Panc1 (cell line): ENCODE results near the gene COL5A1. TPM values are rescaled to one million over a fixed set of nuclear protein-coding genes. Genes with fewer than 3 reads are reported as not detected.

Source experiments
- ATAC-seq: fragments of 200-7000 bp; cut with Tn5 transposase; 2 replicates; pipeline ENCODE4 v1.9.1; 2020; ENCODE audit warnings: mild to moderate bottlenecking, moderate library complexity
- BruUV-seq: library from RNA; stranded (reverse); fragments of 400-500 nt; replicated peaks from 2 replicates; lab custom pipeline; 2021; lab: Mats Ljungman, UMichigan
- CTCF ChIA-PET: fragments of 300-600 bp; sonication (Branson Sonifier 250); formaldehyde crosslinking; loops from one replicate; lab custom pipeline; 2022; ENCODE audit warnings: antibody characterized with exemption; lab: Charles Lee
- POLR2A ChIA-PET: fragments of 300-600 bp; sonication (Branson Sonifier 250); formaldehyde crosslinking; loops from one replicate; lab custom pipeline; 2022; ENCODE audit warnings: antibody characterized with exemption; lab: Charles Lee
- DNase-seq: peaks from one replicate; pipeline ENCODE4 v3.0.0-alpha.2; 2010; ENCODE audit warnings: low read depth, low spot score
- H3K27ac ChIP-seq: 2 replicates; pipeline ENCODE4 v1.5.1; 2011; ENCODE audit warnings: mild to moderate bottlenecking, low read length, inconsistent platforms
- H3K27me3 ChIP-seq: fragments of 200-500 bp; sonication (Bioruptor generic); 2 replicates; pipeline ENCODE4 v1.6.0; 2014; ENCODE audit warnings: low read length, inconsistent platforms; ENCODE audit not compliant: control insufficient read depth, insufficient read depth
- H3K36me3 ChIP-seq: fragments of 200-500 bp; sonication (Bioruptor generic); 2 replicates; pipeline ENCODE4 v1.5.1; 2014; ENCODE audit warnings: inconsistent platforms, mild to moderate bottlenecking, low read length, moderate library complexity; ENCODE audit not compliant: control insufficient read depth, insufficient read depth
- H3K4me1 ChIP-seq: 2 replicates; pipeline ENCODE4 v1.5.1; 2011; ENCODE audit warnings: inconsistent platforms, mild to moderate bottlenecking, low read length, moderate library complexity; ENCODE audit not compliant: control insufficient read depth, insufficient read depth
- H3K4me3 ChIP-seq, 2 experiments: 2 replicates each; pipeline ENCODE4 v1.5.1; 2011 to 2012; ENCODE audit warnings: low read depth in 2 of 2, low read length in 2 of 2, mild to moderate bottlenecking in 2 of 2, inconsistent platforms in 1 of 2, moderate library complexity in 1 of 2
- H3K9me3 ChIP-seq: fragments of 200-500 bp; sonication (Bioruptor generic); 2 replicates; pipeline ENCODE4 v1.5.1; 2014; ENCODE audit warnings: low read depth, mild to moderate bottlenecking, inconsistent platforms, low read length, moderate library complexity; ENCODE audit not compliant: control insufficient read depth, insufficient read depth
- POLR2AphosphoS5 ChIP-seq: IDR thresholded peaks from 2 replicates; pipeline ENCODE4 v1.6.1; 2012; ENCODE audit warnings: mild to moderate bottlenecking, low read depth, low read length, moderate library complexity
- SIN3A ChIP-seq: IDR thresholded peaks from 2 replicates; pipeline ENCODE4 v1.6.1; 2012; ENCODE audit warnings: low read depth, mild to moderate bottlenecking, low read length, moderate library complexity, borderline replicate concordance; ENCODE audit not compliant: insufficient read depth
- TCF7L2 ChIP-seq: IDR thresholded peaks from 2 replicates; pipeline ENCODE4 v1.6.1; 2011; ENCODE audit warnings: mild to moderate bottlenecking, low read depth, low read length, inconsistent platforms
- in situ Hi-C: cut with HindIII; loops from 2 replicates; pipeline ENCODE4 v1.10.0; 2016; ENCODE audit warnings: low sequenced_read_pairs, low pct_unique_long_range_greater_than_20kb
- intact Hi-C: fragments of 100-400 bp; cut with micrococcal nuclease; formaldehyde crosslinking; loops from one replicate; pipeline ENCODE4 v1.10.0; 2022; ENCODE audit not compliant: unreplicated experiment
- total RNA-seq: library from RNA; stranded (reverse); gene quantifications from one replicate; pipeline ENCODE4 v1.2.1, GENCODE V29; 2021; ENCODE audit not compliant: unreplicated experiment
- TF ChIP-seq, protein P1 (sequence below): fragments of 450-650 bp; IDR thresholded peaks from 2 replicates; pipeline ENCODE4 v1.5.1; 2017; ENCODE audit warnings: mild to moderate bottlenecking
- TF ChIP-seq, protein P2 (sequence below), 2 experiments: IDR thresholded peaks; 2 replicates each; pipeline ENCODE4 v1.6.1; 2011 to 2012; ENCODE audit warnings: low read depth in 2 of 2, control low read depth in 1 of 2, low read length in 1 of 2, mild to moderate bottlenecking in 1 of 2, moderate library complexity in 1 of 2; ENCODE audit not compliant: insufficient read depth in 1 of 2

COL5A1 gene
- total RNA-seq, 1 experiment from 2014 or later, result 5.7 TPM

DNA sequence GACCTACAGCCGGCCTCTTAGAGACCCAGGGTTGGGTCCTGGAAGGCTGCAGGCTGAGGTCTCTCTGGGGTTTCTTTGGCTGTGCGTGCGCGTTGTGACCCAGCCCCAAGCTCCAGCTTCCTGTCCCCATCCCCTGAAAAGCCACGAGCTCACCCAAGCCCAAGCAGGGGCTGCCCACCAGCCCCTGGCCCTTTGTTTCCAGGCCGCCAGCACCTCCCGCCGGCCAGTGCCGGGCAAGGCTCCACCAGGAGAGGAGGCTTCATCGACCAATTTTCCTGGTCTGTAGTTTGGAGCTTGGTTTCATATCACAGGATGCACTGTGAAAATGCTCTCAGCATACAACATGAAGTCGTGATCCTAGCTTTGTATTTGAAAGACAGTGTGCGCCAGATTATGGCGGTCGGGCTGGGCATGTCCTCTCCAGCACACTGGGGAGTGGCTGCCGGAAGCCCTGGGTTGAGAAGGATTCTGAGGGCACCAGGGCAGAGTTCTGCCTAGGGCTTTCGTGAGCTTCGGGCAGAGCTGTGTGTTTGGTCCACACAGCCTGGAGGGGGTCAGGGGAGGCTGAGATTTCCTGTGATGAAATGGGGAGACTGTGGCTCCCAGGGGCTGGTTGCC, 78.6 kb downstream of the COL5A1 start:
- Histone ChIP-seq H3K27ac (no peak overlapping the region), H3K27me3 (no peaks in the 10 kb centered on the region; the same call in 1 of the 2 replicates), H3K4me1 (no peaks in the 10 kb centered on the region), H3K36me3 (no peaks in the 10 kb centered on the region), H3K4me3 (no peak overlapping the region), H3K9me3 (no peaks in the 10 kb centered on the region)
- ChIA-PET POLR2A (no interaction called here), CTCF (interaction anchor here (1.7 kb wide), 1 partner anchor 31 kb away, joined by 3 read pairs; no protein-coding TSS in a partner anchor)
- TF ChIP-seq POLR2AphosphoS5 (no peak), TCF7L2 (no peak), SIN3A (no peak)
- TF ChIP-seq, protein P1, sequence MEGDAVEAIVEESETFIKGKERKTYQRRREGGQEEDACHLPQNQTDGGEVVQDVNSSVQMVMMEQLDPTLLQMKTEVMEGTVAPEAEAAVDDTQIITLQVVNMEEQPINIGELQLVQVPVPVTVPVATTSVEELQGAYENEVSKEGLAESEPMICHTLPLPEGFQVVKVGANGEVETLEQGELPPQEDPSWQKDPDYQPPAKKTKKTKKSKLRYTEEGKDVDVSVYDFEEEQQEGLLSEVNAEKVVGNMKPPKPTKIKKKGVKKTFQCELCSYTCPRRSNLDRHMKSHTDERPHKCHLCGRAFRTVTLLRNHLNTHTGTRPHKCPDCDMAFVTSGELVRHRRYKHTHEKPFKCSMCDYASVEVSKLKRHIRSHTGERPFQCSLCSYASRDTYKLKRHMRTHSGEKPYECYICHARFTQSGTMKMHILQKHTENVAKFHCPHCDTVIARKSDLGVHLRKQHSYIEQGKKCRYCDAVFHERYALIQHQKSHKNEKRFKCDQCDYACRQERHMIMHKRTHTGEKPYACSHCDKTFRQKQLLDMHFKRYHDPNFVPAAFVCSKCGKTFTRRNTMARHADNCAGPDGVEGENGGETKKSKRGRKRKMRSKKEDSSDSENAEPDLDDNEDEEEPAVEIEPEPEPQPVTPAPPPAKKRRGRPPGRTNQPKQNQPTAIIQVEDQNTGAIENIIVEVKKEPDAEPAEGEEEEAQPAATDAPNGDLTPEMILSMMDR, result no peak
- TF ChIP-seq, protein P2, sequence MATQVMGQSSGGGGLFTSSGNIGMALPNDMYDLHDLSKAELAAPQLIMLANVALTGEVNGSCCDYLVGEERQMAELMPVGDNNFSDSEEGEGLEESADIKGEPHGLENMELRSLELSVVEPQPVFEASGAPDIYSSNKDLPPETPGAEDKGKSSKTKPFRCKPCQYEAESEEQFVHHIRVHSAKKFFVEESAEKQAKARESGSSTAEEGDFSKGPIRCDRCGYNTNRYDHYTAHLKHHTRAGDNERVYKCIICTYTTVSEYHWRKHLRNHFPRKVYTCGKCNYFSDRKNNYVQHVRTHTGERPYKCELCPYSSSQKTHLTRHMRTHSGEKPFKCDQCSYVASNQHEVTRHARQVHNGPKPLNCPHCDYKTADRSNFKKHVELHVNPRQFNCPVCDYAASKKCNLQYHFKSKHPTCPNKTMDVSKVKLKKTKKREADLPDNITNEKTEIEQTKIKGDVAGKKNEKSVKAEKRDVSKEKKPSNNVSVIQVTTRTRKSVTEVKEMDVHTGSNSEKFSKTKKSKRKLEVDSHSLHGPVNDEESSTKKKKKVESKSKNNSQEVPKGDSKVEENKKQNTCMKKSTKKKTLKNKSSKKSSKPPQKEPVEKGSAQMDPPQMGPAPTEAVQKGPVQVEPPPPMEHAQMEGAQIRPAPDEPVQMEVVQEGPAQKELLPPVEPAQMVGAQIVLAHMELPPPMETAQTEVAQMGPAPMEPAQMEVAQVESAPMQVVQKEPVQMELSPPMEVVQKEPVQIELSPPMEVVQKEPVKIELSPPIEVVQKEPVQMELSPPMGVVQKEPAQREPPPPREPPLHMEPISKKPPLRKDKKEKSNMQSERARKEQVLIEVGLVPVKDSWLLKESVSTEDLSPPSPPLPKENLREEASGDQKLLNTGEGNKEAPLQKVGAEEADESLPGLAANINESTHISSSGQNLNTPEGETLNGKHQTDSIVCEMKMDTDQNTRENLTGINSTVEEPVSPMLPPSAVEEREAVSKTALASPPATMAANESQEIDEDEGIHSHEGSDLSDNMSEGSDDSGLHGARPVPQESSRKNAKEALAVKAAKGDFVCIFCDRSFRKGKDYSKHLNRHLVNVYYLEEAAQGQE (IDR thresholded peaks at IDR 0.05; ENCODE audit: insufficient read depth in 1 of 2, low read depth in 2 of 2, low read length in 1 of 2), result no peak
- ATAC-seq (no peak), DNase-seq (no peak)
- in situ Hi-C loops, result no loop called here
- intact Hi-C loops, result no loop called here
- no TSS peak for BruUV-seq

DNA sequence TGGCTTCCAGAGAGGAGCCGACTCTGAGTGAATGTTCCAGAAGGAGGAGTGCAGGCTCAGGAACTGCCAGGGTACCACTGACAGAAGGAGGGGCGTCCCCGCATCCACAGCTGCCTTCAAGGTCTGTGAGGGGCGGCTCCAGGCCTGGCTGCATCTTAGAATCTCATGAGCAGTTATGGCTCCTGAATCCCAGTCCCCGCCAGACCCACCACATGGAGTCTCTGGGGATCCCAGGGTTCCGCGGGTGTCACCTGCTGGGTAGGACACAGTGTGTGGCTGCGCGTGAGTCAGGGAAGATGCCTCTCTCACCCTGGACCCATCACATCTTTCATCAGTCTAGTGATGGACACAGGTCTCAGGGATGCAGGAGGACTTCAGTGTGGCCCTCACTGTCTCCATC, 79.2 kb downstream of the COL5A1 start:
- TF ChIP-seq, protein P1, result no peak
- TF ChIP-seq, protein P2 (IDR thresholded peaks at IDR 0.05; ENCODE audit: insufficient read depth in 1 of 2, low read depth in 2 of 2, low read length in 1 of 2), result no peak
- TF ChIP-seq POLR2AphosphoS5, result no peak
- no peak for TF ChIP-seq TCF7L2
- TF ChIP-seq SIN3A, result no peak
- no peaks in the 10 kb centered on the region for H3K4me1 ChIP-seq
- intact Hi-C loops, result no loop called here
- in situ Hi-C loops, result no loop called here
- no peaks in the 10 kb centered on the region for H3K9me3 ChIP-seq
- H3K27me3 ChIP-seq, result peaks cover 2% of the 10 kb centered on the region; the same call in 1 of the 2 replicates
- CTCF ChIA-PET, result interaction anchor here (1.7 kb wide), 1 partner anchor 31 kb away, joined by 3 read pairs; no protein-coding TSS in a partner anchor
- no peak overlapping the region for H3K27ac ChIP-seq
- no peak for ATAC-seq
- no peak overlapping the region for H3K4me3 ChIP-seq
- H3K36me3 ChIP-seq, result no peaks in the 10 kb centered on the region
- BruUV-seq, result no TSS peak
- POLR2A ChIA-PET, result no interaction called here
- DNase-seq, result no peak
